IPS DF 6.9 (cell line): ENCODE results near the gene TRDN.
"Not testable (repeated sequence)": the region's sequence is repeated elsewhere in the genome, so short reads cannot be mapped to it uniquely, and the experiment has no call there.

ENCODE experiments used
- DNase-seq: peaks from one replicate; pipeline ENCODE4 v3.0.0-alpha.2; 2013; ENCODE audit warnings: low read depth, low spot score
- H3K27ac ChIP-seq: one replicate; pipeline ENCODE4 v1.5.1; 2013; ENCODE audit warnings: low read length, control low read depth
- H3K27me3 ChIP-seq: 2 replicates; pipeline ENCODE4 v1.6.1; 2013; ENCODE audit warnings: mild to moderate bottlenecking, low read length; ENCODE audit not compliant: control insufficient read depth, insufficient read depth
- H3K36me3 ChIP-seq: 2 replicates; pipeline ENCODE4 v1.6.1; 2013; ENCODE audit warnings: low read length; ENCODE audit not compliant: control insufficient read depth, insufficient read depth
- H3K4me1 ChIP-seq: 2 replicates; pipeline ENCODE4 v1.6.1; 2013; ENCODE audit warnings: low read length; ENCODE audit not compliant: control insufficient read depth, insufficient read depth
- H3K4me3 ChIP-seq: 2 replicates; pipeline ENCODE4 v1.5.1; 2013; ENCODE audit warnings: mild to moderate bottlenecking, low read length
- H3K9me3 ChIP-seq: 2 replicates; pipeline ENCODE4 v1.6.1; 2013; ENCODE audit warnings: low read length, inconsistent platforms; ENCODE audit not compliant: control insufficient read depth, insufficient read depth
- WGBS: extraction: QIAGEN DNeasy Blood & Tissue Kit; methylation state at CpG from one replicate; pipeline ENCODE4 v1.1.7; 2013; ENCODE audit warnings: mixed read lengths, missing lambda C conversion rate; ENCODE audit not compliant: insufficient read length, insufficient coverage; 5-methylcytosine and 5-hydroxymethylcytosine counted together

TRDN gene

DNA sequence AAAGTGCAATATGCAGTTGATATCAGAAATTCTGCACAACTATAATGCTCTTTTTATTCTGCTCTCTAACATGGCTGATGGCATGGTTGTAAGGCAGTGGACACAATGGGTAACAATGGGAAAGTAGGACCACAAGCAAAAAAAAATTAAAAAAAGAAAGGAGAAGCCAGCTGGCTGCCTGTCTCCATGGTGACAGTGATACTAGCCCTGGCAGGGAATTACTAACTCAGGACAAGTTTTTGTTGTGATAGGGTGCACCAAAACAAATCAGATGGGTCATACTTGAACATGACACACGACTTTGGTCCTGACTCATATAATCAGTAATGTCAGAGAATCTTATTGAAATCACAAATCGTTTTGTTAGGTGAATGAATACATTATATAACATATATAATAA, 169.4 kb downstream of the TRDN start:
- Histone ChIP-seq H3K9me3 (no peaks in the 10 kb centered on the region), H3K36me3 (no peaks in the 10 kb centered on the region), H3K27ac (no peak overlapping the region), H3K27me3 (no peaks in the 10 kb centered on the region), H3K4me1 (no peaks in the 10 kb centered on the region), H3K4me3 (no peak overlapping the region)
- DNase-seq, result no peak
- WGBS, result no CpG with 5 or more reads among the region's 2 CpGs

DNA sequence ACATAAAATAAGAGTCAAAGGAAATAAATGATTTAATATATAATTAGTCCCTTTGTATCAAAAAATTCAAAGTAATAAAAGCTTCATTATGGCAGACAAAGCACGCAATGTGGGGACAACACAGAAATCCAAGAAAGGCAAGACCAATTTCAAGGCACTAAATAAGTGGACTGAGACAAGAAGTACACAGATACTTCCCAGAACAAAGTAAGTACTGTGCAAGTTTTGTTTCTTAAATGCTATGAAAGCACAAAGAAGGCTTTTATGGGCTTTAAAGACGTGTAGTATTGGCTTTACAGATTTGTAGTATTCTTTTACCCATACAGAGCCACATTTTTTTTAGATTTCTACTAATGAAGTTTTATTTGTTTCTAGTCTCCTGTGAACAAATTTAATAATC, 174.6 kb downstream of the TRDN start:
- no peak overlapping the region for H3K27ac ChIP-seq
- no peaks in the 10 kb centered on the region for H3K36me3 ChIP-seq
- H3K4me3 ChIP-seq, result no peak overlapping the region
- no peaks in the 10 kb centered on the region for H3K27me3 ChIP-seq
- H3K9me3 ChIP-seq, result no peaks in the 10 kb centered on the region
- no peaks in the 10 kb centered on the region for H3K4me1 ChIP-seq
- DNase-seq, result no peak
- WGBS, result no CpG with 5 or more reads among the region's 2 CpGs

DNA sequence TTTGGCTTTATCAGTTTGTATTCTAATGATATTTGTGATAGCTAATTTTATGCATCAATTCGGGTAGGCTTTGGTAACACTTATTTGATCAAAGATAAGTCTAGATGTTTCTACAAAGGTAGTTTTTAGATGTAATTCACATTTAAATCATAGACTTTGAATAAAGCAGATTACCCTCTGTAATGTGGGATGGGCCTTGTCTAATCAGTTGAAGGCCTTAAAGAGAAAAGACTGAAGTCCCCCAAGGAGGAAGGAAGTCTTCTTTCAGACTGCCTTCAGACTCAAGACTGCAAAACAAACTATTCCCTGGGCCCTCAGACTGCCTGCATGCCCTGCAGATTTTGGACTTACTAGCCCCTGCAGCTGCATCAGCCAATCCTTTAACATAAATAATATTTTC, 178.5 kb downstream of the TRDN start:
- no peak overlapping the region for H3K27ac ChIP-seq
- H3K4me1 ChIP-seq, result no peaks in the 10 kb centered on the region
- no peaks in the 10 kb centered on the region for H3K27me3 ChIP-seq
- no peak overlapping the region for H3K4me3 ChIP-seq
- no peak for DNase-seq
- no peaks in the 10 kb centered on the region for H3K9me3 ChIP-seq
- WGBS, result no CpG with 5 or more reads among the region's 1 CpG
- no peaks in the 10 kb centered on the region for H3K36me3 ChIP-seq

DNA sequence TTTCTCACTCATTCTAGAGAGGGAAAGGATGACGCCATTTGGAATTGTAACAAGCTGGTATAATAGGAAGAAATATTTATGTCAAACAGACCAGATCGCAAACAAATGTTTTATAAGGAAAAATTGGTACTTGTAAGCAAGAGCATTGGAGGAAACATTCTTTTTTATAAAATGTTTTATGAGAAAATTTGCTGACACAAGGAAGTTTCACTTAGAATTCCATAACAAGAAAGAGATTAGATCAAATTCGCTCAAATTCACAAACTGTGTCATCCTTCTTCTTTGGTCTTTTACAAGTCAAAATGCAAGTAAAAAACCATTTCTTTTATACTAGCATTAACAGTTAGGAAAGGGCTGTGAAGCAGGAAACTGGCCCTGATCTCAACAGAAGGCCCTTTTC, 179.9 kb downstream of the TRDN start:
- H3K4me3 ChIP-seq, result no peak overlapping the region
- H3K27ac ChIP-seq, result no peak overlapping the region
- no peak for DNase-seq
- no CpG with 5 or more reads among the region's 3 CpGs for WGBS
- H3K9me3 ChIP-seq, result no peaks in the 10 kb centered on the region
- no peaks in the 10 kb centered on the region for H3K4me1 ChIP-seq
- H3K27me3 ChIP-seq, result no peaks in the 10 kb centered on the region
- H3K36me3 ChIP-seq, result no peaks in the 10 kb centered on the region

DNA sequence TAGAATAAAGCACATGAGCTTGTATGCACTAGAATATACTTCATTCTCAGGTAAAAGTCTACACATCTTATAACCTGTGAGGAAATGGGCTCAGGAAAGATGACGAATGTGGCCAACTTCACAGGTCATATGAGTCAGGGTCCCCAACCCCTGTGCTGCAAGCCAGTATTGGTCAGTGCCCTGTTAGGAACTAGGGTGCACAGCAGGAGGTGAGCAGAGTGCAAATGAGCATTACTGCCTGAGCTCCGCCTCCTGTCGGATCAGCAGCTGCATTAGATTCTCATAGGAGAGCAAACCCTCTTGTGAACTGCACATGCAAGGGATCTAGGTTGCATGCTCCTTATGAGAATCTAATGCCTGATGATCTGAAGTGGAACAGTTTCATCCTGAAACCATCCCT, 182.3 kb downstream of the TRDN start:
- WGBS, result no CpG with 5 or more reads among the region's 3 CpGs
- H3K27me3 ChIP-seq, result no peaks in the 10 kb centered on the region

DNA sequence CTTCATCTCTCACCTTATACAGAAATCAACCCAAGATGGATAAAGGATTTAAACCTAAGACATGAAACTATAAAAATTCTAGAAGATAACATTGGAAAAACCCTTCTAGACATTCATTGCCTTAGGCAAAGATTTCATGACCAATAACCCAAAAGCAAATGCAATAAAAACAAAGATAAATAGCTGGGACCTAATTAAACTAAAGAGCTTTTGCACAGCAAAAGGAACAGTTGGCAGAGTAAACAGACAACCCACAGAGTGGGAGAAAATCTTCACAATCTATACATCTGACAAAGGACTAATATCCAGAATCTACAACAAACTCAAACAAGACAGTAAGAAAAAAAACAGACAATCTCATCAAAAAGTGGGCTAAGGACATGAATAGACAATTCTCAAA, 183.7 kb downstream of the TRDN start:
- not testable (repeated sequence) for H3K4me1 ChIP-seq, H3K27me3 ChIP-seq, H3K36me3 ChIP-seq, H3K9me3 ChIP-seq, H3K27ac ChIP-seq, H3K4me3 ChIP-seq, DNase-seq

More for the DNA sequence above, 182.3 kb downstream of the TRDN start:
- H3K9me3 ChIP-seq, result no peaks in the 10 kb centered on the region
- H3K4me3 ChIP-seq, result no peak overlapping the region
- DNase-seq, result no peak
- no peaks in the 10 kb centered on the region for H3K36me3 ChIP-seq
- no peak overlapping the region for H3K27ac ChIP-seq
- no peaks in the 10 kb centered on the region for H3K4me1 ChIP-seq

DNA sequence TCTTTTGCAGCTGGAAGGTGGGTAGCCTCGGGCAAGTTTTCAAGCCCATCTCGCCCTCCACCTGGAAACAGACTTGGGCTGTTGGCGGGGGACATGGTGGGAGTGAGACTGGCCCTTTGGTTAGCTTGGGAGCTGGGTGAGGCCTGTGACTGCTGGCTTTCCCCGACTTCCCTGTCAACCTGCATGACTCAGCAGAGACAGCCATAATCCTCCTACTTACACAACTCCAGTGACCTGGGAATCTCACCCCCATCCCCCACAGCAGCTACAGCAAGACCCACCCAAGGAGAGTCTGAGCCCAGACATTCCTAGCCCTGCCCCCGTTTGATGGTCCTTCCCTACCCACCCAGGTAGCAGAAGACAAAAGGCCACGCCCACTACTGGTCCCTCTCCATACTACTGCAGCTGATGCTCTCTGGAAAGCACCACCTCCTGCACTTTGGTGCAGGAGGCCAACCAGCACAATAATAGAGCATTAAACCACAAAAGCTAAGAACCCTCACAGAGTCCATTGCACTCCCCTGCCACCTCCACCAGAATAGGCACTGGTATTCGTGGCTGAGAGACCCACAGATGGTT, 188.4 kb downstream of the TRDN start:
- Histone ChIP-seq H3K9me3 (no peaks in the 10 kb centered on the region), H3K4me1 (no peaks in the 10 kb centered on the region), H3K27me3 (no peaks in the 10 kb centered on the region), H3K27ac (no peak overlapping the region), H3K36me3 (no peaks in the 10 kb centered on the region), H3K4me3 (no peak overlapping the region)
- no CpG with 5 or more reads among the region's 7 CpGs for WGBS
- DNase-seq, result no peak

DNA sequence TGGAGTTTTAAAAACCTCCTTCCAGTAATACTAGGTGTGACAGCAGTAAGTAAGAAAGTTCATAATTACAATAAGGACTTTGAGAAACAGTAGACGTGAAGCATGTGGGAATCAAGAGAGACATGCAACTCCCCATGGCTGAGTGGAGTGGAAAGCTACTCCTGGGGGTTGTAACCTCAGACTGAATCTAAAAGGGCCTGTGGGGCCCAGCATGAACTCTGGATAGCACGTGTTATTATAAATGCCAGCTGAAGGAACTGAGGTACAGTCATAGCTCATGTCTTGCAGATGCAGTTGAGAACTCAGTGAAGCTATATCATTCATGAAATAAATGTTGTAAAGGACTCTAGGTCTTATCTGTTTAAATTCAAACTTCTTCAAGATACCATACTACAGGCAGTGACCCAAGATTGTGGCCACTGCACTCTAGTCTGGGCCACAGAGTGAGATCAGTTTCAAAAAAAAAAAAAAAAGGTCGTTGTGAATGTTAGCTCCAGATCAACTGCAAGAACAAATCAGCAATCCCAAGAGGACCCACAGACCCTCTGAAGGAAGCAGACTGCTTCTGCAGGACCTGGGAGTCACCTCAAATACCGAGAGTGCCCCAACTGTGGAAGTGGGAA, 189.3 kb downstream of the TRDN start:
- Histone ChIP-seq H3K4me3 (no peak overlapping the region), H3K4me1 (no peaks in the 10 kb centered on the region), H3K36me3 (no peaks in the 10 kb centered on the region), H3K27ac (no peak overlapping the region), H3K9me3 (no peaks in the 10 kb centered on the region), H3K27me3 (no peaks in the 10 kb centered on the region)
- no CpG with 5 or more reads among the region's 4 CpGs for WGBS
- DNase-seq, result no peak

DNA sequence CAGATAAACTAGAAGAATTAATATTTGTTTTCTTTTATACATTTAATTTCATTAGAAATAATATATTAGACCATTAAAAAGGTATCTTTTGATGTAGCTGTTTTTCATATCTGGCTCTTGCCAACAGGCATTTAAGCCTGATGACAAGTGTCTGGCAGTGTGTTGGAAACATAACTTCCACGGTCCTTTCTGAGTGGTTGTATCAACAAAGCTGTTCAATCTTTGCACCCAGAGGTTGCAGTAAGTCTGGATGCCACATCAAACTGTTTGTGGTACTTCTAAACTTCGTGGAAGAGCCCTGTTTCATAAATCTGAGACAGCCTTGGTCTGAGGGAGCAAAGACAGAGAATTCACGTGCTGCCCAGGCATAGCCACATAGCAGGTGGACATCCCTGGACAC, 197.4 kb downstream of the TRDN start:
- WGBS, result no CpG with 5 or more reads among the region's 3 CpGs
- Histone ChIP-seq H3K4me1 (peaks cover 1% of the 10 kb centered on the region), H3K4me3 (no peak overlapping the region), H3K9me3 (no peaks in the 10 kb centered on the region), H3K27ac (no peak overlapping the region), H3K36me3 (no peaks in the 10 kb centered on the region), H3K27me3 (peaks cover 4% of the 10 kb centered on the region)
- DNase-seq, result no peak

DNA sequence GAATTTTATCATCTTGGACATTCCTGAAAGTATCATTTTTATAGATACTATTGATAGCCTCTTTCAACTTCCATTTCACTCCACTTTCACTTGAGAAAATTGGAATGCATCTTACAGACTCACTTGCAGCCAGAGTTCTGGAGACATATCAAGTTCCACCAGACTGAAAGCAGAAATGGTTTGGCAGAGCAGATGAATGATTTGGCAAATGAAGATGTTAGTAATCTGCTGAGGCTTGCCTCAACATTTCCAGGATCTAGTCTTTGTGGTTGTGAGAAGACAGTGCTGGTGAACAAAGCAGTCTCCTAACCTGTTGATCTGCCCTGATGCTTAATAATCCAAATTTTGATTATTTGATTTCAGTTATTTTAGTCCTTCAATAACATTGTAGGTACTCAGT, 202.6 kb downstream of the TRDN start:
- Histone ChIP-seq H3K9me3 (no peaks in the 10 kb centered on the region), H3K27ac (no peak overlapping the region), H3K4me3 (no peak overlapping the region), H3K27me3 (peaks cover 4% of the 10 kb centered on the region), H3K36me3 (no peaks in the 10 kb centered on the region), H3K4me1 (peaks cover 1% of the 10 kb centered on the region)
- no peak for DNase-seq

- no peak for DNase-seq
- no CpG with 5 or more reads among the region's 3 CpGs for WGBS
- H3K4me3 ChIP-seq, result no peak overlapping the region
Observed at GRCh38 chr6:123430970-123431369, 205.8 kb downstream of the TRDN start.

More at GRCh38 chr6:123430970-123431369, 205.8 kb downstream of the TRDN start:
- no peaks in the 10 kb centered on the region for H3K9me3 ChIP-seq
- H3K27ac ChIP-seq, result no peak overlapping the region
- H3K27me3 ChIP-seq, result no peaks in the 10 kb centered on the region
- H3K4me1 ChIP-seq, result no peaks in the 10 kb centered on the region
- H3K36me3 ChIP-seq, result no peaks in the 10 kb centered on the region
